Colonic mucosa (tissue), 4 donors: ENCODE data around the gene EPHB2. TPM values are rescaled to one million over a fixed set of nuclear protein-coding genes. Genes with fewer than 3 reads are reported as not detected.
"Not testable (repeated sequence)": the region's sequence is repeated elsewhere in the genome, so short reads cannot be mapped to it uniquely, and the experiment has no call there.

Experiments used
- DNase-seq: peaks from one replicate; pipeline ENCODE4 v3.0.0-alpha.2; 2020
- H3K27ac ChIP-seq: fragments of 200-600 bp; one replicate; pipeline ENCODE4 v1.8.0; 2021
- H3K27me3 ChIP-seq: fragments of 200-600 bp; one replicate; pipeline ENCODE4 v1.8.0; 2021
- H3K36me3 ChIP-seq: fragments of 200-600 bp; one replicate; pipeline ENCODE4 v1.8.0; 2021
- H3K4me1 ChIP-seq: fragments of 200-600 bp; one replicate; pipeline ENCODE4 v1.8.0; 2021; ENCODE audit warnings: mild to moderate bottlenecking
- H3K4me3 ChIP-seq: fragments of 200-600 bp; one replicate; pipeline ENCODE4 v1.8.0; 2021
- H3K9ac ChIP-seq, 2 donors: one replicate each; pipeline ENCODE4 v1.7.0; 2013; ENCODE audit warnings: control low read depth in 2 of 2, low read depth in 2 of 2, low read length in 2 of 2
- H3K9me3 ChIP-seq: fragments of 200-600 bp; one replicate; pipeline ENCODE4 v1.8.0; 2021
- CTCF ChIP-seq: fragments of 200-600 bp; IDR thresholded peaks from one replicate; pipeline ENCODE4 v1.8.0; 2022; ENCODE audit warnings: antibody characterized with exemption, mild to moderate bottlenecking
- intact Hi-C: fragments of 100-400 bp; cut with DNase I; formaldehyde crosslinking; loops from one replicate; pipeline ENCODE4 v1.14.1; 2022
- total RNA-seq, 2 donors: library from RNA; stranded (reverse); fragmentation: NEBNext Ultra II Directional in 1 of 2; extraction: Animal tissue kit (Norgen Biotek cat#: 25700) in 1 of 2; gene quantifications; one replicate each; pipeline ENCODE4 v1.2.1, GENCODE V29; 2021
- donor health status: healthy.
- donor health status: DM: no; HTN: no; CAD: no.
- donor health status: DM: no; HTN: no; CAD: no.

EPHB2 gene
- total RNA-seq, 2 donors from 2014 or later, result 71.9 to 150 TPM

GRCh38 chr1:22839806-22840205 is 129.2 kb downstream of the EPHB2 start:
- no peak overlapping the region for H3K4me3 ChIP-seq
- TF ChIP-seq CTCF, result no peak
- no peaks in the 10 kb centered on the region for H3K27me3 ChIP-seq
- no peak for DNase-seq
- no peak overlapping the region for H3K9ac ChIP-seq
- H3K36me3 ChIP-seq, result no peaks in the 10 kb centered on the region
- no peaks in the 10 kb centered on the region for H3K4me1 ChIP-seq
- intact Hi-C loops, result no loop called here
- no peaks in the 10 kb centered on the region for H3K9me3 ChIP-seq
- no peak overlapping the region for H3K27ac ChIP-seq

GRCh38 chr1:22841142-22841541 is 130.5 kb downstream of the EPHB2 start:
- DNase-seq, result no peak
- TF ChIP-seq CTCF, result no peak

GRCh38 chr1:22841860-22842281 is 131.2 kb downstream of the EPHB2 start:
- no peak for DNase-seq
- no peaks in the 10 kb centered on the region for H3K27me3 ChIP-seq
- H3K9ac ChIP-seq, result no peak overlapping the region
- intact Hi-C loops, result no loop called here
- H3K27ac ChIP-seq, result no peak overlapping the region
- H3K4me1 ChIP-seq, result no peaks in the 10 kb centered on the region
- no peak overlapping the region for H3K4me3 ChIP-seq
- no peaks in the 10 kb centered on the region for H3K36me3 ChIP-seq
- TF ChIP-seq CTCF, result no peak
- no peaks in the 10 kb centered on the region for H3K9me3 ChIP-seq

More at GRCh38 chr1:22841142-22841541, 130.5 kb downstream of the EPHB2 start:
- intact Hi-C loops, result no loop called here
- H3K27me3 ChIP-seq, result no peaks in the 10 kb centered on the region
- no peaks in the 10 kb centered on the region for H3K36me3 ChIP-seq
- no peaks in the 10 kb centered on the region for H3K9me3 ChIP-seq
- H3K27ac ChIP-seq, result no peak overlapping the region
- H3K4me3 ChIP-seq, result no peak overlapping the region
- H3K9ac ChIP-seq, result no peak overlapping the region
- H3K4me1 ChIP-seq, result no peaks in the 10 kb centered on the region

DNA sequence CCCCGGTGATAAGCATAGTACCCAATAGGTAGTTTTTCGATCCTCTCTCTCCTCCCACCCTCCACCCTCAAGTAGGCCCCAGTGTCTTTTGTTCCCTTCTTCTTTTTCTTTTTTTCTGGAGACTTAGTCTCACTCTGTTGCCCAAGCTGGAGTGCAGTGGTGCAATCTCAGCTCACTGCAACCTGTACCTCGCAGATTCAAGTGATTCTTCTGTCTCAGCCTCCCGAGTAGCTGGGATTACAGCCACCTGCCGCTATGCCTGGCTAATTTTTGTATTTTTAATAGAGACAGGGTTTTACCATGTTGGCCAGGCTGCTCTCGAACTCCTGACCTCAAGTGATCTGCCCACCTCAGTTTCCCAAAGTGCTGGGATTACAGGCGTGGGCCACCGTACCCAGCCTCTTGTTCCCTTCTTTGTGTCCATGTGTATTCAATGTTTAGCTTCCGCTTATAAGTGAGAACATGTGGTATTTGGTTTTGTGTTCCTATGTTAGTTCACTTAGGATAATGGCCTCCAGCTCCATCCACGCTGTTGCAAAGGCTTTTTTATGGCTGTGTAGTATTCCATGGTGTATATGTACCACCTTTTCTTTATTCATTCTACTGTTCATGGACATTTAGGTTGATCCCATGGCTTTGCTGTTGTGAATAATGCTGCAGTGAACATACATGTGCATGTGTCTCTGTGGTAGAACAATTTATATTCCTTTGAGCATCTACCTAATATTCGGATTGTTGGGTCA is 133.0 kb downstream of the EPHB2 start:
- H3K4me3 ChIP-seq, DNase-seq, H3K9me3 ChIP-seq, intact Hi-C loops, H3K27me3 ChIP-seq, H3K36me3 ChIP-seq, H3K9ac ChIP-seq, H3K27ac ChIP-seq, H3K4me1 ChIP-seq: not testable (repeated sequence)

GRCh38 chr1:22844621-22845020 is 134.0 kb downstream of the EPHB2 start:
- TF ChIP-seq CTCF, result no peak
- no peaks in the 10 kb centered on the region for H3K4me1 ChIP-seq

DNA sequence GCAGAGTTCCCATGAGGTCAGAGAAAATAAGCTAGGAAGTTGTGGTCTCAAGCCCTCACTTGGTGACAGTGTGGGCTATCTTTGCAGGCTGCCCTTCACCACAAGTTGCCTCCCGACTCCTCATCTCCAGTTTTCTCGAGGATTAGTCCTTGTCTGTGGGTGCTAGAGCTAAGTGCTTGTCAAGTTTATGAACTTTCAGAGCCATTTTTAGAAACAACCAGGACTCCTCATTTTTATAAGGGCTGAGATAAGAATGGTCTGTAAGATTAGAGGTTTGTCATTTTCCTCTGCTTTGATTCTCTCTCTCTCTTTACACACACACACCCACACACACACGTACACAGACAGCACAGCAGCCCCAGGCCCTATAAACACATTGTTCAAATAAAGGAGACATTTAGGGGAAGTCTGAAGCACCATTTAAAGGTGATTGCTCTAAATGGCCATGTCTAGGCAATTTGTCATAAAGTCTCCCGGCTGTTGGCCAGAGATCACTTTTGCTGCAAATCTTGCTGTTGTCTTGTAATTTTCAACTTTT is 134.8 kb downstream of the EPHB2 start:
- H3K36me3 ChIP-seq, result no peaks in the 10 kb centered on the region
- TF ChIP-seq CTCF, result no peak
- intact Hi-C loops, result no loop called here

More at GRCh38 chr1:22844621-22845020, 134.0 kb downstream of the EPHB2 start:
- no peaks in the 10 kb centered on the region for H3K27me3 ChIP-seq
- no peak overlapping the region for H3K27ac ChIP-seq
- intact Hi-C loops, result no loop called here
- no peak for DNase-seq
- no peaks in the 10 kb centered on the region for H3K36me3 ChIP-seq
- no peak overlapping the region for H3K4me3 ChIP-seq
- no peaks in the 10 kb centered on the region for H3K9me3 ChIP-seq
- no peak overlapping the region for H3K9ac ChIP-seq

More for the DNA sequence above, 134.8 kb downstream of the EPHB2 start:
- no peaks in the 10 kb centered on the region for H3K9me3 ChIP-seq
- H3K4me3 ChIP-seq, result no peak overlapping the region
- no peak for DNase-seq
- H3K4me1 ChIP-seq, result no peaks in the 10 kb centered on the region
- no peaks in the 10 kb centered on the region for H3K27me3 ChIP-seq
- H3K9ac ChIP-seq, result no peak overlapping the region
- H3K27ac ChIP-seq, result no peak overlapping the region
